ENCODE results near the gene C5AR2. TPM values are rescaled to one million over a fixed set of nuclear protein-coding genes. Genes with fewer than 3 reads are reported as not detected.
"Not testable (repeated sequence)": the region's sequence is repeated elsewhere in the genome, so short reads cannot be mapped to it uniquely, and the experiment has no call there.

C5AR2 gene
- polyA plus RNA-seq, 1 donor (not counting 4 experiments of a cell fraction or from before 2014, with no cell fraction given), result not detected

GRCh38 chr19:47330466-47330869 lies 1.5 kb upstream of the C5AR2 start:
- DNase-seq (ENCODE audit: low read depth, low spot score) (no peak), FAIRE-seq (no peak)
- H3K27ac ChIP-seq (ENCODE audit: control insufficient read depth, insufficient read depth, low read length), result no peak overlapping the region
- dilution Hi-C loops (cut with MboI; ENCODE audit: extremely low pct_ligation_motif_present, low sequenced_read_pairs), result no loop called here
- H3K9me1 ChIP-seq (ENCODE audit: control insufficient read depth, extremely low read depth, insufficient read depth, low read length), result no peaks in the 10 kb centered on the region
- no peaks in the 10 kb centered on the region for H3K27me3 ChIP-seq (ENCODE audit: control insufficient read depth, extremely low read depth, insufficient read depth, low read length)
- TF ChIP-seq CTCF (optimal IDR thresholded peaks at IDR 0.05 in 1 of 3, IDR thresholded peaks at IDR 0.05 in 1 of 3, conservative IDR thresholded peaks at IDR 0.05 in 1 of 3; ENCODE audit: extremely low read depth in 1 of 3, insufficient read depth in 2 of 3, low read length in 3 of 3) (no peak), EZH2 (IDR thresholded peaks at IDR 0.05; ENCODE audit: low read length) (no peak)
- H3K79me2 ChIP-seq (ENCODE audit: control insufficient read depth, insufficient read depth, low read length), result no peaks in the 10 kb centered on the region
- no peak overlapping the region for H3K9ac ChIP-seq (ENCODE audit: control insufficient read depth, extremely low read depth, insufficient read depth, low read length)
- no peaks in the 10 kb centered on the region for H3K9me3 ChIP-seq (ENCODE audit: control insufficient read depth, low read depth, low read length)
- H3K4me1 ChIP-seq (ENCODE audit: control insufficient read depth, extremely low read depth, insufficient read depth, low read length), result no peaks in the 10 kb centered on the region
- H3K4me2 ChIP-seq (ENCODE audit: control insufficient read depth, extremely low read depth, insufficient read depth, low read depth, low read length), result no peak overlapping the region
- no peaks in the 10 kb centered on the region for H4K20me1 ChIP-seq (ENCODE audit: control insufficient read depth, extremely low read depth, insufficient read depth, low read length)
- no peaks in the 10 kb centered on the region for H3K36me3 ChIP-seq (ENCODE audit: control insufficient read depth in 2 of 2, extremely low read depth in 1 of 2, insufficient read depth in 2 of 2, low read length in 2 of 2)
- no peak overlapping the region for H3K4me3 ChIP-seq (ENCODE audit: control insufficient read depth in 2 of 3, extremely low read depth in 1 of 3, insufficient read depth in 2 of 3, low read depth in 1 of 3, low read length in 3 of 3)
- no peak overlapping the region for H2AFZ ChIP-seq (ENCODE audit: control insufficient read depth, low read length)

- H3K9ac ChIP-seq (ENCODE audit: control insufficient read depth, extremely low read depth, insufficient read depth, low read length), result no peak overlapping the region
- no peak overlapping the region for H2AFZ ChIP-seq (ENCODE audit: control insufficient read depth, low read length)
- H3K9me1 ChIP-seq (ENCODE audit: control insufficient read depth, extremely low read depth, insufficient read depth, low read length), result no peaks in the 10 kb centered on the region
- no peaks in the 10 kb centered on the region for H4K20me1 ChIP-seq (ENCODE audit: control insufficient read depth, extremely low read depth, insufficient read depth, low read length)
- dilution Hi-C loops (cut with MboI; ENCODE audit: extremely low pct_ligation_motif_present, low sequenced_read_pairs), result no loop called here
- no peak for DNase-seq (ENCODE audit: low read depth, low spot score)
- no peaks in the 10 kb centered on the region for H3K36me3 ChIP-seq (ENCODE audit: control insufficient read depth in 2 of 2, extremely low read depth in 1 of 2, insufficient read depth in 2 of 2, low read length in 2 of 2)
- H3K4me3 ChIP-seq (ENCODE audit: control insufficient read depth in 2 of 3, extremely low read depth in 1 of 3, insufficient read depth in 2 of 3, low read depth in 1 of 3, low read length in 3 of 3), result no peak overlapping the region
- H3K4me1 ChIP-seq (ENCODE audit: control insufficient read depth, extremely low read depth, insufficient read depth, low read length), result no peaks in the 10 kb centered on the region
- no peak for TF ChIP-seq EZH2 (IDR thresholded peaks at IDR 0.05; ENCODE audit: low read length)
- TF ChIP-seq CTCF (optimal IDR thresholded peaks at IDR 0.05 in 1 of 3, IDR thresholded peaks at IDR 0.05 in 1 of 3, conservative IDR thresholded peaks at IDR 0.05 in 1 of 3; ENCODE audit: extremely low read depth in 1 of 3, insufficient read depth in 2 of 3, low read length in 3 of 3), result no peak
- H3K9me3 ChIP-seq (ENCODE audit: control insufficient read depth, low read depth, low read length), result no peaks in the 10 kb centered on the region
- H3K27ac ChIP-seq (ENCODE audit: control insufficient read depth, insufficient read depth, low read length), result no peak overlapping the region
- no peaks in the 10 kb centered on the region for H3K79me2 ChIP-seq (ENCODE audit: control insufficient read depth, insufficient read depth, low read length)
- H3K4me2 ChIP-seq (ENCODE audit: control insufficient read depth, extremely low read depth, insufficient read depth, low read depth, low read length), result no peak overlapping the region
- H3K27me3 ChIP-seq (ENCODE audit: control insufficient read depth, extremely low read depth, insufficient read depth, low read length), result no peaks in the 10 kb centered on the region
- FAIRE-seq, result no peak
Measured at GRCh38 chr19:47331490-47331889, 485 bp upstream of the C5AR2 start.

GRCh38 chr19:47336765-47337718 lies 5.1 kb downstream of the C5AR2 start:
- H3K36me3 ChIP-seq (ENCODE audit: control insufficient read depth in 2 of 2, extremely low read depth in 1 of 2, insufficient read depth in 2 of 2, low read length in 2 of 2); H3K9ac ChIP-seq (ENCODE audit: control insufficient read depth, extremely low read depth, insufficient read depth, low read length); H3K4me2 ChIP-seq (ENCODE audit: control insufficient read depth, extremely low read depth, insufficient read depth, low read depth, low read length); dilution Hi-C loops (cut with MboI; ENCODE audit: extremely low pct_ligation_motif_present, low sequenced_read_pairs); DNase-seq (ENCODE audit: low read depth, low spot score); FAIRE-seq; H3K27ac ChIP-seq (ENCODE audit: control insufficient read depth, insufficient read depth, low read length); H3K4me1 ChIP-seq (ENCODE audit: control insufficient read depth, extremely low read depth, insufficient read depth, low read length); H3K4me3 ChIP-seq (ENCODE audit: control insufficient read depth in 2 of 3, extremely low read depth in 1 of 3, insufficient read depth in 2 of 3, low read depth in 1 of 3, low read length in 3 of 3); H3K9me3 ChIP-seq (ENCODE audit: control insufficient read depth, low read depth, low read length); H3K9me1 ChIP-seq (ENCODE audit: control insufficient read depth, extremely low read depth, insufficient read depth, low read length); H4K20me1 ChIP-seq (ENCODE audit: control insufficient read depth, extremely low read depth, insufficient read depth, low read length); H3K79me2 ChIP-seq (ENCODE audit: control insufficient read depth, insufficient read depth, low read length); H3K27me3 ChIP-seq (ENCODE audit: control insufficient read depth, extremely low read depth, insufficient read depth, low read length); H2AFZ ChIP-seq (ENCODE audit: control insufficient read depth, low read length): not testable (repeated sequence)

Data from keratinocyte (primary cell).